Loucy (cell line): ENCODE measurements around the gene RNASE12.

Experiments used
- H2AFZ ChIP-seq: fragments of 200-600 bp; sonication (generic); 2 replicates; pipeline ENCODE4 v1.6.0; 2016; ENCODE audit warnings: antibody characterized with exemption, mild to moderate bottlenecking, low read length, moderate library complexity
- H3F3A ChIP-seq: fragments of 200-600 bp; 2 replicates; pipeline ENCODE4 v1.6.0; 2016; ENCODE audit warnings: antibody characterized with exemption, low read depth, mild to moderate bottlenecking
- H3K27me3 ChIP-seq: fragments of 200-600 bp; sonication (generic); 2 replicates; pipeline ENCODE4 v1.6.1; 2014; ENCODE audit warnings: low read length, mild to moderate bottlenecking; ENCODE audit not compliant: insufficient read depth, poor library complexity, severe bottlenecking
- H3K36me3 ChIP-seq: fragments of 200-600 bp; sonication (generic); 2 replicates; pipeline ENCODE4 v1.6.1; 2016; ENCODE audit warnings: low read length; ENCODE audit not compliant: insufficient read depth
- H3K4me1 ChIP-seq: fragments of 200-600 bp; sonication (generic); 2 replicates; pipeline ENCODE4 v1.5.1; 2014; ENCODE audit warnings: low read length, mild to moderate bottlenecking; ENCODE audit not compliant: insufficient read depth, poor library complexity, severe bottlenecking
- H3K4me2 ChIP-seq: fragments of 200-600 bp; sonication (generic); 2 replicates; pipeline ENCODE4 v1.6.0; 2014; ENCODE audit warnings: antibody characterized with exemption, low read length, low read depth, mild to moderate bottlenecking; ENCODE audit not compliant: poor library complexity, severe bottlenecking
- H3K4me3 ChIP-seq: fragments of 200-600 bp; sonication (generic); 2 replicates; pipeline ENCODE4 v1.5.1; 2014; ENCODE audit warnings: low read length, mild to moderate bottlenecking, mixed read lengths; ENCODE audit not compliant: poor library complexity, severe bottlenecking
- H3K79me2 ChIP-seq: fragments of 200-600 bp; sonication (generic); 2 replicates; pipeline ENCODE4 v1.6.1; 2014; ENCODE audit warnings: low read length; ENCODE audit not compliant: insufficient read depth
- H3K9ac ChIP-seq: fragments of 200-600 bp; sonication (generic); 2 replicates; pipeline ENCODE4 v1.6.0; 2014; ENCODE audit warnings: mild to moderate bottlenecking, low read depth, low read length, moderate library complexity; ENCODE audit not compliant: poor library complexity, severe bottlenecking
- H3K9me2 ChIP-seq: fragments of 200-600 bp; sonication (generic); replicated peaks from 2 replicates; pipeline ENCODE4 v1.6.1; 2016; ENCODE audit warnings: low read depth, low read length, mixed read lengths
- H3K9me3 ChIP-seq: fragments of 200-600 bp; sonication (generic); 2 replicates; pipeline ENCODE4 v1.6.1; 2014; ENCODE audit warnings: mild to moderate bottlenecking, antibody characterized with exemption, low read length, low read depth; ENCODE audit not compliant: insufficient read depth
- H4K20me1 ChIP-seq: fragments of 200-600 bp; sonication (generic); 2 replicates; pipeline ENCODE4 v1.6.0; 2014; ENCODE audit warnings: antibody characterized with exemption, low read length, mild to moderate bottlenecking; ENCODE audit not compliant: insufficient read depth, poor library complexity, severe bottlenecking
- CTCF ChIP-seq: fragments of 200-600 bp; sonication (generic); conservative IDR thresholded peaks from 2 replicates; pipeline ENCODE4 v1.5.1; 2014; ENCODE audit warnings: mild to moderate bottlenecking, antibody characterized with exemption, low read length
- EZH2phosphoT487 ChIP-seq: fragments of 200-600 bp; IDR thresholded peaks from 2 replicates; pipeline ENCODE4 v1.6.1; 2018; ENCODE audit warnings: antibody characterized with exemption, mild to moderate bottlenecking, moderate library complexity, borderline replicate concordance

Gene RNASE12

GRCh38 chr14:20563971-20564370, 27.2 kb downstream of the RNASE12 start:
- H3K4me1 ChIP-seq: peaks cover 6% of the 10 kb centered on the region
- H3K4me2 ChIP-seq: no peak overlapping the region
- no peak for TF ChIP-seq CTCF
- TF ChIP-seq EZH2phosphoT487: no peak

GRCh38 chr14:20560961-20561360, 30.2 kb downstream of the RNASE12 start, which contains the start of gene RNASE9:
Gene RNASE9, minus strand, starts transcription at chr14:20561047.
- Histone ChIP-seq H3K4me2 (no peak within 1 kb of the TSS), H3K79me2 (no peaks in the 10 kb centered on the region), H3F3A (no peaks in the 10 kb centered on the region), H3K36me3 (no peaks in the 10 kb centered on the region), H3K4me3 (no peak within 1 kb of the TSS), H3K4me1 (no peaks in the 10 kb centered on the region), H3K27me3 (no peaks in the 10 kb centered on the region), H3K9me3 (no peaks in the 10 kb centered on the region), H3K9ac (no peak within 1 kb of the TSS), H2AFZ (0 out of 2 replicates have a peak within 1 kb of the TSS, but pooled peaks have one; percentile 39), H4K20me1 (no peaks in the 10 kb centered on the region), H3K9me2 (no peaks in the 10 kb centered on the region)
- no peak for TF ChIP-seq EZH2phosphoT487
- TF ChIP-seq CTCF: no peak

More at GRCh38 chr14:20563971-20564370, 27.2 kb downstream of the RNASE12 start:
- Histone ChIP-seq H3K9me3 (no peaks in the 10 kb centered on the region), H2AFZ (no peak overlapping the region), H3F3A (no peaks in the 10 kb centered on the region), H3K9ac (no peak overlapping the region), H4K20me1 (no peaks in the 10 kb centered on the region), H3K27me3 (no peaks in the 10 kb centered on the region), H3K9me2 (no peaks in the 10 kb centered on the region), H3K36me3 (no peaks in the 10 kb centered on the region), H3K4me3 (no peak overlapping the region), H3K79me2 (no peaks in the 10 kb centered on the region)

GRCh38 chr14:20559461-20559904, 31.7 kb downstream of the RNASE12 start:
- Histone ChIP-seq H4K20me1 (no peaks in the 10 kb centered on the region), H3F3A (no peaks in the 10 kb centered on the region), H3K27me3 (no peaks in the 10 kb centered on the region), H3K79me2 (no peaks in the 10 kb centered on the region), H3K4me2 (no peak overlapping the region), H3K9me2 (no peaks in the 10 kb centered on the region), H2AFZ (no peak overlapping the region), H3K9ac (no peak overlapping the region), H3K36me3 (no peaks in the 10 kb centered on the region), H3K4me1 (no peaks in the 10 kb centered on the region), H3K4me3 (no peak overlapping the region), H3K9me3 (no peaks in the 10 kb centered on the region)
- TF ChIP-seq CTCF: no peak
- TF ChIP-seq EZH2phosphoT487: no peak
